K562 (cell line): ENCODE results near the gene PDE2A. TPM values are rescaled to one million over a fixed set of nuclear protein-coding genes. Genes with fewer than 3 reads are reported as not detected.

Experiments
- ATAC-seq: fragments of 200-7000 bp; cut with Tn5 transposase; 3 replicates; pipeline ENCODE4 v1.9.1; 2020; ENCODE audit warnings: moderate library complexity
- BruUV-seq: library from RNA; stranded (reverse); fragments of 400-500 nt; replicated peaks from 2 replicates; lab custom pipeline; 2021; lab: Mats Ljungman, UMichigan
- CTCF ChIA-PET: fragments of 300-600 bp; formaldehyde crosslinking; extraction: SDS; loops from one replicate; lab custom pipeline; 2021; ENCODE audit warnings: low intra/inter-chr PET ratio; lab: Yijun Ruan, JAX
- POLR2A ChIA-PET: fragments of 300-600, 350-650 bp; sonication (Branson Sonifier 250); formaldehyde crosslinking; extraction: SDS; loops from one replicate; lab custom pipeline; 2021; ENCODE audit warnings: antibody characterized with exemption, inconsistent platforms; lab: Yijun Ruan, JAX
- DNase-seq, 4 experiments: peaks; one replicate each; pipeline versions ENCODE4 v3.0.0 to v3.0.0-alpha.2; 2011 to 2018; ENCODE audit warnings: low spot score in 3 of 4, mixed read lengths in 3 of 4; ENCODE audit errors: extremely low read depth in 1 of 4
- FAIRE-seq: peaks from 2 replicates; lab custom pipeline; 2011; peaks lifted over from hg19 to GRCh38; lab: Jason Lieb, UNC
- H2AFZ ChIP-seq: 2 replicates; pipeline ENCODE4 v1.6.0; 2011; ENCODE audit warnings: low read depth, low read length, control low read depth, inconsistent platforms
- H3K27ac ChIP-seq: fragments of 200-600 bp; 3 replicates; pipeline ENCODE4 v1.8.0; 2011; ENCODE audit warnings: low read depth, mild to moderate bottlenecking, control low read depth, inconsistent platforms, low read length, moderate library complexity, mixed read lengths; ENCODE audit errors: extremely low read depth
- H3K27me3 ChIP-seq, 2 experiments: fragments of 300-600 bp in 1 of 2; 2 replicates in 1 of 2; 3 replicates in 1 of 2; pipeline versions ENCODE4 v1.6.0 to v1.8.0; 2011; ENCODE audit warnings: inconsistent platforms in 2 of 2, low read length in 2 of 2, mild to moderate bottlenecking in 1 of 2, mixed read lengths in 1 of 2, moderate library complexity in 1 of 2; ENCODE audit not compliant: control insufficient read depth in 2 of 2, insufficient read depth in 2 of 2
- H3K36me3 ChIP-seq: fragments of 300-600 bp; 3 replicates; pipeline ENCODE4 v1.8.0; 2011; ENCODE audit warnings: mild to moderate bottlenecking, low read length, inconsistent platforms; ENCODE audit not compliant: control insufficient read depth, insufficient read depth
- H3K4me1 ChIP-seq, 2 experiments: fragments of 200-600 bp in 1 of 2; replicated peaks in 1 of 2; 2 replicates in 1 of 2; 3 replicates in 1 of 2; pipeline versions ENCODE4 v1.5.1 to v1.8.0; 2011; ENCODE audit warnings: inconsistent platforms in 2 of 2, low read length in 2 of 2, mild to moderate bottlenecking in 1 of 2, mixed read lengths in 1 of 2, moderate library complexity in 1 of 2; ENCODE audit not compliant: control insufficient read depth in 2 of 2, insufficient read depth in 2 of 2
- H3K4me2 ChIP-seq: 2 replicates; pipeline ENCODE4 v1.6.1; 2011; ENCODE audit warnings: low read length, control low read depth, inconsistent platforms, mixed read lengths; ENCODE audit not compliant: insufficient read depth
- H3K4me3 ChIP-seq: fragments of 200-600 bp; sonication (generic), shearing (Covaris generic); 2 replicates; pipeline ENCODE4 v1.5.1; 2016; ENCODE audit warnings: control low read depth, inconsistent platforms
- H3K79me2 ChIP-seq: fragments of 200-600 bp; 3 replicates; pipeline ENCODE4 v1.8.0; 2011; ENCODE audit warnings: low read length, inconsistent platforms; ENCODE audit not compliant: control insufficient read depth, insufficient read depth
- H3K9ac ChIP-seq, 2 experiments: 2 replicates each; pipeline versions ENCODE4 v1.6.0 to v1.6.1; 2011; ENCODE audit warnings: low read depth in 2 of 2, low read length in 2 of 2, control low read depth in 1 of 2, inconsistent platforms in 1 of 2, mild to moderate bottlenecking in 1 of 2, mixed read lengths in 1 of 2; ENCODE audit not compliant: insufficient read depth in 1 of 2
- H3K9me1 ChIP-seq: one replicate; pipeline ENCODE4 v1.6.0; 2011; ENCODE audit warnings: inconsistent platforms, mild to moderate bottlenecking, low read length, moderate library complexity; ENCODE audit not compliant: control insufficient read depth, insufficient read depth
- H3K9me3 ChIP-seq: replicated peaks from 2 replicates; pipeline ENCODE4 v1.5.1; 2011; ENCODE audit warnings: low read depth, low read length, inconsistent platforms; ENCODE audit not compliant: control insufficient read depth, insufficient read depth
- H4K20me1 ChIP-seq: replicated peaks from 2 replicates; pipeline ENCODE4 v1.6.1; 2011; ENCODE audit warnings: low read length, inconsistent platforms, mixed read lengths; ENCODE audit not compliant: control insufficient read depth, insufficient read depth
- BDP1 ChIP-seq: IDR thresholded peaks from 3 replicates; pipeline ENCODE4 v1.6.1; 2011; ENCODE audit not compliant: insufficient read length, insufficient read depth
- ETV6 ChIP-seq, 3 experiments: fragments of 150-350 bp in 1 of 3; sonication (generic) in 1 of 3; formaldehyde crosslinking in 1 of 3; IDR thresholded peaks; 2 replicates each; pipeline versions ENCODE4 v1.6.1 to v1.8.0; 2014 to 2022; ENCODE audit warnings: borderline replicate concordance in 2 of 3, low read depth in 2 of 3, antibody characterized with exemption in 1 of 3, low read length in 1 of 3, mild to moderate bottlenecking in 1 of 3, missing genetic modification reagents in 1 of 3
- FOXP4 ChIP-seq: sonication (generic); formaldehyde crosslinking; IDR thresholded peaks from 2 replicates; pipeline ENCODE4 v1.8.0; 2022; ENCODE audit warnings: mild to moderate bottlenecking, missing genetic modification reagents, borderline replicate concordance
- HNRNPK ChIP-seq: fragments of 200-400 bp; formaldehyde crosslinking; IDR thresholded peaks from one replicate; pipeline ENCODE4 v1.6.1; 2018; ENCODE audit warnings: mild to moderate bottlenecking, low read depth, low read length; ENCODE audit not compliant: poor library complexity, severe bottlenecking
- MYNN ChIP-seq, 2 experiments: sonication (generic); formaldehyde crosslinking in 1 of 2; IDR thresholded peaks; 2 replicates each; pipeline versions ENCODE4 v1.5.0 to v1.6.1; 2016 to 2020; ENCODE audit warnings: antibody characterized with exemption in 1 of 2, missing genetic modification reagents in 1 of 2
- NBN ChIP-seq: fragments of 450-650 bp; IDR thresholded peaks from 2 replicates; pipeline ENCODE4 v1.6.1; 2016; ENCODE audit warnings: low read depth, mild to moderate bottlenecking
- POLR3G ChIP-seq: IDR thresholded peaks from 2 replicates; pipeline ENCODE4 v1.6.1; 2011; ENCODE audit not compliant: insufficient read length, insufficient replicate concordance; ENCODE audit errors: extremely low read depth
- RBM34 ChIP-seq: fragments of 200-400 bp; formaldehyde crosslinking; IDR thresholded peaks from 2 replicates; pipeline ENCODE4 v1.6.1; 2018; ENCODE audit warnings: low read length, borderline replicate concordance; ENCODE audit not compliant: insufficient read depth
- STAG1 ChIP-seq: sonication (generic); formaldehyde crosslinking; IDR thresholded peaks from 2 replicates; pipeline ENCODE4 v1.5.0; 2020; ENCODE audit warnings: missing genetic modification reagents, borderline replicate concordance
- STAT5B ChIP-seq: fragments of 250-450 bp; sonication (Bioruptor Pico); IDR thresholded peaks from 2 replicates; pipeline ENCODE4 v1.8.0; 2021; ENCODE audit warnings: mild to moderate bottlenecking, inconsistent platforms
- THAP7 ChIP-seq: fragments of 250-450 bp; sonication (Bioruptor Pico); IDR thresholded peaks from 2 replicates; pipeline ENCODE4 v1.5.0; 2021
- ZNF175 ChIP-seq: fragments of 200-800 bp; sonication (Bioruptor generic); IDR thresholded peaks from 2 replicates; pipeline ENCODE4 v1.6.1; 2016; ENCODE audit warnings: low read depth, mild to moderate bottlenecking, missing genetic modification characterization, missing compliant biosample characterization
- WGBS: fragments of 100-300 bp; shearing (Covaris generic); methylation state at CpG from one replicate; pipeline ENCODE4 v1.1.6; 2016; ENCODE audit warnings: low coverage, mixed read lengths; ENCODE audit not compliant: insufficient coverage; ENCODE audit errors: missing lambda C conversion rate; 5-methylcytosine and 5-hydroxymethylcytosine counted together
- in situ Hi-C: fragments of 300-500 bp; cut with MboI; formaldehyde crosslinking; loops from 4 replicates; pipeline ENCODE4 v1.15.0; 2018; ENCODE audit warnings: inconsistent platforms, mixed read lengths
- intact Hi-C: fragments of 100-400 bp; cut with micrococcal nuclease; formaldehyde crosslinking; loops from 2 replicates; pipeline ENCODE4 v1.14.2; 2022
- polyA plus RNA-seq, 8 experiments: library from polyadenylated mRNA; depleted of rRNA in 4 of 8; stranded (reverse) in 5 of 8; unstranded in 3 of 8; fragments of >200 nt; fragmentation: Nextera tagmentation in 2 of 8; fragmentation: Illumina TruSeq in 1 of 8; extraction: Ambion mirVana in 2 of 8; extraction: Trizol in 1 of 8; gene quantifications; 2 replicates each; pipeline versions ENCODE4 v1.2.1 to v1.2.3, GENCODE V29; 2011 to 2014; ENCODE audit warnings: inconsistent platforms in 1 of 8, missing spikeins in 1 of 8
- total RNA-seq, 7 experiments: library from RNA; depleted of rRNA in 6 of 7; stranded (reverse); fragments of >200 nt in 6 of 7; fragmentation: Illumina TruSeq in 2 of 7; extraction: Trizol in 2 of 7; gene quantifications; 2 replicates each; pipeline versions ENCODE4 v1.2.1 to v1.2.3, GENCODE V29; 2011 to 2021; ENCODE audit warnings: low replicate concordance in 1 of 7
- TF ChIP-seq, protein P1 (sequence below): fragments of 450-650 bp; formaldehyde crosslinking; IDR thresholded peaks from 2 replicates; pipeline ENCODE4 v1.4.0; 2020; ENCODE audit warnings: mild to moderate bottlenecking, moderate library complexity

The PDE2A gene
- total and polyA plus RNA-seq, 9 of the 15 experiments (the other 6 are each of a cell fraction or from before 2014, with no cell fraction given) = 0.07 to 15.2 (median 1.6) TPM; not detected in 1

GRCh38 chr11:72635933-72636332 is 38.3 kb downstream of the PDE2A start:
- no peak overlapping the region for H3K27ac ChIP-seq
- FAIRE-seq = no peak
- POLR2A ChIA-PET = interaction anchor here (0.6 to 0.8 kb wide), 2 partner anchors 10 kb away, joined by 3 read pairs; no protein-coding TSS in a partner anchor
- DNase-seq = no peak
- no peak overlapping the region for H3K4me2 ChIP-seq
- CTCF ChIA-PET = interaction anchor here (0.7 kb wide), 1 partner anchor 46 kb away, joined by 3 read pairs; no protein-coding TSS in a partner anchor
- TF ChIP-seq NBN (no peak), FOXP4 (CRISPR knock-in tag) (no peak), STAG1 (CRISPR knock-in tag) (no peak), HNRNPK (no peak), MYNN (IDR thresholded peaks at IDR 0.05) (no peak), MYNN (CRISPR knock-in tag; IDR thresholded peaks at IDR 0.05) (no peak), BDP1 (no peak), ETV6 (IDR thresholded peaks at IDR 0.05; ENCODE audit: borderline replicate concordance in 1 of 2, low read depth in 2 of 2, low read length in 1 of 2) (no peak), ETV6 (CRISPR knock-in tag; IDR thresholded peaks at IDR 0.05; ENCODE audit: borderline replicate concordance) (no peak), RBM34 (no peak), STAT5B (CRISPR knock-in tag) (no peak), ZNF175 (CRISPR knock-in tag) (no peak), THAP7 (CRISPR knock-in tag) (no peak), POLR3G (no peak)
- TF ChIP-seq, protein P1, sequence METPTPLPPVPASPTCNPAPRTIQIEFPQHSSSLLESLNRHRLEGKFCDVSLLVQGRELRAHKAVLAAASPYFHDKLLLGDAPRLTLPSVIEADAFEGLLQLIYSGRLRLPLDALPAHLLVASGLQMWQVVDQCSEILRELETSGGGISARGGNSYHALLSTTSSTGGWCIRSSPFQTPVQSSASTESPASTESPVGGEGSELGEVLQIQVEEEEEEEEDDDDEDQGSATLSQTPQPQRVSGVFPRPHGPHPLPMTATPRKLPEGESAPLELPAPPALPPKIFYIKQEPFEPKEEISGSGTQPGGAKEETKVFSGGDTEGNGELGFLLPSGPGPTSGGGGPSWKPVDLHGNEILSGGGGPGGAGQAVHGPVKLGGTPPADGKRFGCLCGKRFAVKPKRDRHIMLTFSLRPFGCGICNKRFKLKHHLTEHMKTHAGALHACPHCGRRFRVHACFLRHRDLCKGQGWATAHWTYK (CRISPR knock-in tag) = no peak
- BruUV-seq = no TSS peak
- no peaks in the 10 kb centered on the region for H3K79me2 ChIP-seq
- no peak overlapping the region for H3K4me3 ChIP-seq
- peak overlapping the region in 1 of 2 experiments; percentile 56; a peak in 2 of 4 replicates for H3K9ac ChIP-seq
- peaks cover 23 to 57% of the 10 kb centered on the region in 2 experiments; a peak in 4 of 5 replicates for H3K27me3 ChIP-seq
- H2AFZ ChIP-seq = no peak overlapping the region
- H3K4me1 ChIP-seq = peaks cover 13 to 21% of the 10 kb centered on the region in 2 experiments
- H3K9me3 ChIP-seq = no peaks in the 10 kb centered on the region
- H3K9me1 ChIP-seq = no peaks in the 10 kb centered on the region
- no peak for ATAC-seq
- intact Hi-C loops = no loop called here
- H3K36me3 ChIP-seq = no peaks in the 10 kb centered on the region
- in situ Hi-C loops = no loop called here
- peaks cover 3% of the 10 kb centered on the region; the same call in 1 of the 2 replicates for H4K20me1 ChIP-seq
- whole genome bisulfite sequencing = 23% methylated on average over 4 of the region's 6 CpGs
